ENCODE measurements around the gene CD37. TPM values are rescaled to one million over a fixed set of nuclear protein-coding genes. Genes with fewer than 3 reads are reported as not detected.

Gene CD37
- total RNA-seq, 1 experiment from 2014 or later = not detected

DNA sequence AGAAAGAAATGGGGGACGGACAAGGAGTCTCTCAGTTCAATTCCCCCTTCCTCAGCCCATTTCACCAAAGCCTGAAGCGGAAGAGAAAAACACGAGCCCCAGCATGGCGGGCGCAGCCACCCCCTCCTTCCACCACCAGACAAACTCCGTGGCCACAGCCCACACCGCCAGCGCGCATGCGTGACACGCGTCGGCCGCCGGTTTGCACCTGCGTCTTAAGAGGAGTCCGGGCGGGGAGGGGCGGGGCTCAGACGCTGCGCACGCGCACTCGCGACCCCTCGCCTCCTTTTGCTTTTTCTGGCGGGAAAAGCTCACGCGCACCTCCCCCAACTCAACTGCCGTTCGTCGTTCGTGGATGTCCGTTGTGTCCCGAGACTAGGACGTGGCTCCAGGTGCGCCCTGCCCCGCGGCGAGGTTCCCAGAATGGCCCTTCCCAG is 52.7 kb downstream of the CD37 start, which contains the start of gene KASH5:
TSS of gene KASH5 (plus strand) at position 314 of the 437 bp plus-strand sequence. CDS start 2,635 bp downstream, outside the sequence.
- Histone ChIP-seq H3K27me3 (ENCODE audit: insufficient read depth, low read length) (no peaks in the 10 kb centered on the region), H2BK5ac (ENCODE audit: insufficient read length, low read length) (no peak within 1 kb of the TSS), H2BK120ac (ENCODE audit: low read depth, low read length, poor library complexity, severe bottlenecking) (no peak within 1 kb of the TSS), H2BK20ac (ENCODE audit: low read depth, low read length, poor library complexity, severe bottlenecking) (no peak within 1 kb of the TSS), H2AFZ (ENCODE audit: low read length) (no peak within 1 kb of the TSS), H3K79me2 (ENCODE audit: insufficient read depth, low read length) (no peaks in the 10 kb centered on the region), H4K20me1 (ENCODE audit: control insufficient read depth, insufficient read depth, insufficient read length) (no peaks in the 10 kb centered on the region), H3K56ac (ENCODE audit: insufficient read length, low read depth, low read length) (no peak within 1 kb of the TSS), H3K14ac (ENCODE audit: insufficient read depth, low read length) (no peak within 1 kb of the TSS), H3K9me3 (ENCODE audit: control insufficient read depth, low read depth, low read length) (no peaks in the 10 kb centered on the region), H4K91ac (ENCODE audit: insufficient read length, low read depth, low read length) (no peak within 1 kb of the TSS), H3K79me1 (ENCODE audit: insufficient read depth, low read depth, low read length, poor library complexity, severe bottlenecking) (no peaks in the 10 kb centered on the region), H2BK15ac (ENCODE audit: low read depth, low read length) (no peak within 1 kb of the TSS), H3K18ac (ENCODE audit: insufficient read length, low read depth, low read length) (no peak within 1 kb of the TSS), H3K4ac (ENCODE audit: low read depth, low read length) (no peak within 1 kb of the TSS), H3K4me1 (ENCODE audit: insufficient read depth, low read length) (no peaks in the 10 kb centered on the region), H4K8ac (replicated peaks; ENCODE audit: insufficient read length, low read depth, low read length) (no peak within 1 kb of the TSS), H4K5ac (ENCODE audit: insufficient read length, low read depth, low read length) (no peak within 1 kb of the TSS), H2BK12ac (ENCODE audit: insufficient read length, low read depth, low read length) (no peak within 1 kb of the TSS), H3K4me2 (ENCODE audit: insufficient read depth, insufficient read length, low read length) (no peak within 1 kb of the TSS), H3K27ac (ENCODE audit: insufficient read length, low read depth, low read length) (no peak within 1 kb of the TSS), H3K23me2 (ENCODE audit: insufficient read length, low read depth, low read length, poor library complexity, severe bottlenecking) (no peaks in the 10 kb centered on the region), H3K23ac (ENCODE audit: insufficient read length, low read depth, low read length) (no peak within 1 kb of the TSS), H3T11ph (ENCODE audit: low read length) (no peak within 1 kb of the TSS), H3K9ac (ENCODE audit: extremely low read depth, insufficient read length, low read length) (no peak within 1 kb of the TSS), H2AK5ac (ENCODE audit: insufficient read length, low read length) (no peak within 1 kb of the TSS)
- Mint-ChIP-seq H3K27me3 (ENCODE audit: low read depth) (peaks cover 11% of the 10 kb centered on the region), H3K4me3 (peak within 1 kb of the TSS in 1 of 2 experiments; percentile 55; a peak in 1 of 5 replicates), H3K27ac (no peak within 1 kb of the TSS), H3K4me1 (peaks cover 4 to 16% of the 10 kb centered on the region in 2 experiments), H3K9me3 (peaks cover 1 to 2% of the 10 kb centered on the region in 2 experiments; a peak in 2 of 5 replicates), H3K36me3 (ENCODE audit: insufficient read depth in 1 of 3, low read depth in 3 of 3) (0 out of 7 replicates have a peak, but pooled peaks cover 0 to 1% (median 0%) of the 10 kb centered on the region in 3 experiments)
- TF ChIP-seq, protein P1, sequence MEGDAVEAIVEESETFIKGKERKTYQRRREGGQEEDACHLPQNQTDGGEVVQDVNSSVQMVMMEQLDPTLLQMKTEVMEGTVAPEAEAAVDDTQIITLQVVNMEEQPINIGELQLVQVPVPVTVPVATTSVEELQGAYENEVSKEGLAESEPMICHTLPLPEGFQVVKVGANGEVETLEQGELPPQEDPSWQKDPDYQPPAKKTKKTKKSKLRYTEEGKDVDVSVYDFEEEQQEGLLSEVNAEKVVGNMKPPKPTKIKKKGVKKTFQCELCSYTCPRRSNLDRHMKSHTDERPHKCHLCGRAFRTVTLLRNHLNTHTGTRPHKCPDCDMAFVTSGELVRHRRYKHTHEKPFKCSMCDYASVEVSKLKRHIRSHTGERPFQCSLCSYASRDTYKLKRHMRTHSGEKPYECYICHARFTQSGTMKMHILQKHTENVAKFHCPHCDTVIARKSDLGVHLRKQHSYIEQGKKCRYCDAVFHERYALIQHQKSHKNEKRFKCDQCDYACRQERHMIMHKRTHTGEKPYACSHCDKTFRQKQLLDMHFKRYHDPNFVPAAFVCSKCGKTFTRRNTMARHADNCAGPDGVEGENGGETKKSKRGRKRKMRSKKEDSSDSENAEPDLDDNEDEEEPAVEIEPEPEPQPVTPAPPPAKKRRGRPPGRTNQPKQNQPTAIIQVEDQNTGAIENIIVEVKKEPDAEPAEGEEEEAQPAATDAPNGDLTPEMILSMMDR (conservative IDR thresholded peaks at IDR 0.05) = no peak
- no CpG with 5 or more reads among the region's 40 CpGs for WGBS (ENCODE audit: extremely low coverage, insufficient read length, low lambda C conversion rate)
- no peak for DNase-seq

Measured in H9 (cell line).